NCI-H1092 treated with DMSO at 0.1 percent for 48 hours (cell line): ENCODE results near the gene C10orf105.

Experiments used
- DNase-seq: peaks from one replicate; lab custom pipeline; 2025; lab: John Stamatoyannopoulos, UW

Gene C10orf105

GRCh38 chr10:71716426-71716825 is 3.2 kb downstream of the C10orf105 start:
- no peak for DNase-seq

- DNase-seq = no peak
These were observed 3.7 kb downstream of the C10orf105 start for GRCh38 chr10:71715860-71716259.

- DNase-seq = no peak
These were observed 4.6 kb downstream of the C10orf105 start for GRCh38 chr10:71715026-71715425.

- no peak for DNase-seq
These were observed 5.0 kb downstream of the C10orf105 start for GRCh38 chr10:71714592-71714991.

- no peak for DNase-seq
These were observed 5.6 kb downstream of the C10orf105 start for GRCh38 chr10:71714031-71714410.

- no peak for DNase-seq
These were observed 6.2 kb downstream of the C10orf105 start for GRCh38 chr10:71713135-71714030.

- no peak for DNase-seq
These were observed 6.9 kb downstream of the C10orf105 start for GRCh38 chr10:71712572-71713134.

GRCh38 chr10:71712170-71712569 is 7.4 kb downstream of the C10orf105 start:
- DNase-seq = no peak

- no peak for DNase-seq
These were observed 8.4 kb downstream of the C10orf105 start for GRCh38 chr10:71711052-71711623.

GRCh38 chr10:71710519-71710918 is 9.1 kb downstream of the C10orf105 start:
- DNase-seq = no peak

GRCh38 chr10:71708897-71709882 is 10.4 kb downstream of the C10orf105 start:
- no peak for DNase-seq

- DNase-seq = no peak
These were observed 11.3 kb downstream of the C10orf105 start for GRCh38 chr10:71708301-71708703.

- DNase-seq = no peak
These were observed 12.3 kb downstream of the C10orf105 start for GRCh38 chr10:71707240-71707789.

GRCh38 chr10:71706216-71707121 is 13.1 kb downstream of the C10orf105 start:
- DNase-seq = peak; percentile 55

GRCh38 chr10:71705582-71705981 is 14.0 kb downstream of the C10orf105 start:
- no peak for DNase-seq

GRCh38 chr10:71704816-71705215 is 14.8 kb downstream of the C10orf105 start:
- DNase-seq = no peak

GRCh38 chr10:71703577-71703976 is 16.0 kb downstream of the C10orf105 start:
- no peak for DNase-seq

GRCh38 chr10:71701496-71702132 is 18.0 kb downstream of the C10orf105 start:
- no peak for DNase-seq

- DNase-seq = no peak
These were observed 18.7 kb downstream of the C10orf105 start for GRCh38 chr10:71700731-71701368.

- DNase-seq = no peak
These were observed 20.8 kb downstream of the C10orf105 start for GRCh38 chr10:71698737-71699136.
